ENCODE measurements around the gene HLA-DOA.

Gene HLA-DOA

DNA sequence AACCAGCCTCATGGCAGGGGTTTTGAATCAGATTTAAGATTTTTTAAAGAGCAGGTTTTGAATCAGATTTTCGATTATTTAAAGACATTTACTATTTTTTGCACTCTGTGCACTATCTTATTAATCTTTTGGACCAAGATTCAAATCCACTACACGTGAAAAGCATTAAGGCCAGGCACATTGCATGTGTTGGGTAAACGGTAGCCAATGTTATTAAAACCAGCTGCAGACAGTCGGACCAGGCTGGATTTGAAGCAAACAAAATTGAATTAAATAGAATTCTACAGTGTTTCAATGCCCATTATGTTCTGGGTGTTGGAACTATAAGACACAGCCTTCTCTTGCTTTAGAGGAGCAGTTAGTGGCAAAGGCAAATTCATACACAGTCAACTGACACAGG lies 7.7 kb downstream of the HLA-DOA start:
- no peaks in the 10 kb centered on the region for H3K79me2 ChIP-seq
- no peaks in the 10 kb centered on the region for H3K4me1 ChIP-seq
- H3K27ac ChIP-seq = no peak overlapping the region
- TF ChIP-seq, protein P1, sequence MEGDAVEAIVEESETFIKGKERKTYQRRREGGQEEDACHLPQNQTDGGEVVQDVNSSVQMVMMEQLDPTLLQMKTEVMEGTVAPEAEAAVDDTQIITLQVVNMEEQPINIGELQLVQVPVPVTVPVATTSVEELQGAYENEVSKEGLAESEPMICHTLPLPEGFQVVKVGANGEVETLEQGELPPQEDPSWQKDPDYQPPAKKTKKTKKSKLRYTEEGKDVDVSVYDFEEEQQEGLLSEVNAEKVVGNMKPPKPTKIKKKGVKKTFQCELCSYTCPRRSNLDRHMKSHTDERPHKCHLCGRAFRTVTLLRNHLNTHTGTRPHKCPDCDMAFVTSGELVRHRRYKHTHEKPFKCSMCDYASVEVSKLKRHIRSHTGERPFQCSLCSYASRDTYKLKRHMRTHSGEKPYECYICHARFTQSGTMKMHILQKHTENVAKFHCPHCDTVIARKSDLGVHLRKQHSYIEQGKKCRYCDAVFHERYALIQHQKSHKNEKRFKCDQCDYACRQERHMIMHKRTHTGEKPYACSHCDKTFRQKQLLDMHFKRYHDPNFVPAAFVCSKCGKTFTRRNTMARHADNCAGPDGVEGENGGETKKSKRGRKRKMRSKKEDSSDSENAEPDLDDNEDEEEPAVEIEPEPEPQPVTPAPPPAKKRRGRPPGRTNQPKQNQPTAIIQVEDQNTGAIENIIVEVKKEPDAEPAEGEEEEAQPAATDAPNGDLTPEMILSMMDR (IDR thresholded peaks at IDR 0.05) = no peak
- H3K36me3 ChIP-seq (ENCODE audit: control insufficient read depth, insufficient read depth, low read length) = no peaks in the 10 kb centered on the region
- H3K9me3 ChIP-seq (ENCODE audit: control insufficient read depth, low read length) = no peaks in the 10 kb centered on the region
- no peak overlapping the region for H2AFZ ChIP-seq
- no peak overlapping the region for H3K4me3 ChIP-seq (ENCODE audit: low read depth, low read length)
- no peaks in the 10 kb centered on the region for H3K27me3 ChIP-seq (ENCODE audit: control insufficient read depth, insufficient read depth, low read length)
- H3K4me2 ChIP-seq (ENCODE audit: low read length) = no peak overlapping the region
- H3K9ac ChIP-seq = no peak overlapping the region

DNA sequence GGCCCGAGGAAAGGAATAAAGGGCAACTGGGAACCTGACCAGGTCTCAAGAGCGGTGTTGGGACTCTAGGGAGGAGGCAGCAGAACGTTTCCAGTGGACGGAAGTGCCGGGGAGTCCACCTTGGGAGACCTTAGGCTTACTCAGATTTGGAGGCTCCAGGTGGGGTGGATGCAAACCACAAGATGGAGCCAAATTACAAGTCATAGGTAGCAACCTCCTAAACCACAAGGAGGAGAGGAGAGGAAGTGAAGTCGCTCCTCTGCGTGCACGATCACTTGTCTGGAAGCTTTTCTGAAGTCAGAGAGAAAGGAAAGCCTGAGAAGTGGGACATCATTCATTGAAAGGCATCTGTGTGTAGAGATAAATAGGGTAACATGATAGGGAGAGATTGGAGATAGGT lies 9.3 kb downstream of the HLA-DOA start:
- Histone ChIP-seq H3K4me2 (ENCODE audit: low read length) (no peak overlapping the region), H3K27ac (no peak overlapping the region), H2AFZ (no peak overlapping the region), H3K27me3 (ENCODE audit: control insufficient read depth, insufficient read depth, low read length) (no peaks in the 10 kb centered on the region), H3K9me3 (ENCODE audit: control insufficient read depth, low read length) (no peaks in the 10 kb centered on the region), H3K9ac (no peak overlapping the region), H3K4me1 (no peaks in the 10 kb centered on the region), H3K4me3 (ENCODE audit: low read depth, low read length) (no peak overlapping the region), H3K79me2 (no peaks in the 10 kb centered on the region), H3K36me3 (ENCODE audit: control insufficient read depth, insufficient read depth, low read length) (no peaks in the 10 kb centered on the region)
- TF ChIP-seq, protein P1 (IDR thresholded peaks at IDR 0.05) = peak; percentile 9

DNA sequence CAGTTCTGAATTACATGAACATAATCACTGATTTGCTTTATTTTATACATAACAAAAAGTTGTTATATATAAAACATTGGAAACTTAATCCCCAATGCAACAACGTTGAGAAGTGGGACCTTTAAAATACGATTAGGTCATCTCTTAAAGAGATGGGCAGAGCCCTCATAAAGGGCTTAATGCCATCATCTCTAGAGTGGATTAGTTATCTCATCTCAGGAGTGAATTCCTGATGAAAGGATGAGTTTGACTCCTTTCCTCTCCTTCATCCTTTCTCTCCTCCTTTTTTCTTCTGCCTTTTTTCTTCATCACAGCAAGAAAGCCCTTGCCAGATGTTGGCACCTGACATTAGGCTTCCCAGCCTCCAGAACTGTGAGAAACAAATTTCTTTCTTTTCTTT lies 13.9 kb downstream of the HLA-DOA start:
- Histone ChIP-seq H2AFZ (no peak overlapping the region), H3K79me2 (no peaks in the 10 kb centered on the region), H3K4me1 (no peaks in the 10 kb centered on the region), H3K27me3 (ENCODE audit: control insufficient read depth, insufficient read depth, low read length) (no peaks in the 10 kb centered on the region), H3K27ac (no peak overlapping the region), H3K4me3 (ENCODE audit: low read depth, low read length) (no peak overlapping the region), H3K9me3 (ENCODE audit: control insufficient read depth, low read length) (no peaks in the 10 kb centered on the region), H3K4me2 (ENCODE audit: low read length) (no peak overlapping the region), H3K9ac (no peak overlapping the region), H3K36me3 (ENCODE audit: control insufficient read depth, insufficient read depth, low read length) (no peaks in the 10 kb centered on the region)
- TF ChIP-seq, protein P1 (IDR thresholded peaks at IDR 0.05) = no peak

DNA sequence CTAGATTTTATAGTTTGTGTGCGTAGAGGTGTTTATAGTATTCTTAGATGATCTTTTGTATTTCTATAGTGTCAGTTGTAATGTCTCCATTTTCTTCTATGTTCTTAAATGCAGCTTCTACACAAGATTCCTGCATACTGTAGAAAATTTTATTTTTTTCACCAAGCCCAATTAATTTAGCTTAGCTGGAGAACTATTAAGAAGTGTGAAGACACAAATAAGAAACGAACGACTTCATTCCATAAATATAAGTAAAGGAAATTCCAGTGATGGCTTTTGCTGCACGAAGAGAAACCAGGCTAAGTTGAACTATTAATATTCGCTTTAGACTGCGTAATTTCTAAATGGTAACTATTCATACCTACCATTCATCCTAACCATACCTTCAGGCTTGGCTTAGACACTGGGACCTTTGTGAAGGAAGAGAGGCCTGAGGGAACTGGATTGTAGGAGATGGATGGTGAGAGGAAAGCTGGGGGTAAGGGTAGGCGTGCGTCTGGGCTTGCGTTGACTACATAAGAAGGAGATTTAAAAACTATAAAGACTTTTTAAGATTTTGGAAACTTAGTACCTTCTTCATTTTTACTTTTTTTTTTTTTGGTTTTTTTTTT lies 15.9 kb downstream of the HLA-DOA start:
- TF ChIP-seq, protein P1 (IDR thresholded peaks at IDR 0.05) = no peak
- no peaks in the 10 kb centered on the region for H3K27me3 ChIP-seq (ENCODE audit: control insufficient read depth, insufficient read depth, low read length)
- H3K9me3 ChIP-seq (ENCODE audit: control insufficient read depth, low read length) = no peaks in the 10 kb centered on the region
- no peak overlapping the region for H3K4me2 ChIP-seq (ENCODE audit: low read length)
- no peak overlapping the region for H2AFZ ChIP-seq
- no peaks in the 10 kb centered on the region for H3K36me3 ChIP-seq (ENCODE audit: control insufficient read depth, insufficient read depth, low read length)
- no peak overlapping the region for H3K4me3 ChIP-seq (ENCODE audit: low read depth, low read length)
- no peak overlapping the region for H3K9ac ChIP-seq
- no peaks in the 10 kb centered on the region for H3K4me1 ChIP-seq
- no peaks in the 10 kb centered on the region for H3K79me2 ChIP-seq
- H3K27ac ChIP-seq = no peak overlapping the region

DNA sequence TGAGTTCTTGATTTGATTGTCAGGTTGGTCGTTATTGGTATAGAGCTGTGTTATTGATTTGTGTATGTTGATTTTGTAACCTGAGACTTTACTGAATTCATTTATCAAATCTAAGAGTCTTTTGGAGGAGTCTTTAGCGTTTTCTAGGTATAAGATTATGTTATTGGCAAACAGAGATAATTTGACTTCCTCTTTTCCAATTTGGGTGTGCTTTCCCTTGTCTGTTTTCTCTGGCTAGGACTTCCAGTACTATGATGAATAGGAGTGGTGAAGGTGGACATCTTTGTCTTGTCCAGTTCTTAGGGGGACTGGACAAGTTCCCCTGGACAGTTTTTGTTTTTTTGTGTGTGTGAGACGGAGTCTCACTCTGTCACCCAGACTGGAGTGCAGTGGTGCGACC lies 17.4 kb downstream of the HLA-DOA start:
- H3K4me3 ChIP-seq (ENCODE audit: low read depth, low read length) = no peak overlapping the region
- H3K27me3 ChIP-seq (ENCODE audit: control insufficient read depth, insufficient read depth, low read length) = no peaks in the 10 kb centered on the region
- no peak overlapping the region for H3K9ac ChIP-seq
- H3K27ac ChIP-seq = no peak overlapping the region
- H3K4me1 ChIP-seq = no peaks in the 10 kb centered on the region
- H3K4me2 ChIP-seq (ENCODE audit: low read length) = no peak overlapping the region
- H2AFZ ChIP-seq = no peak overlapping the region
- H3K36me3 ChIP-seq (ENCODE audit: control insufficient read depth, insufficient read depth, low read length) = no peaks in the 10 kb centered on the region
- no peaks in the 10 kb centered on the region for H3K9me3 ChIP-seq (ENCODE audit: control insufficient read depth, low read length)
- no peaks in the 10 kb centered on the region for H3K79me2 ChIP-seq
- TF ChIP-seq, protein P1 (IDR thresholded peaks at IDR 0.05) = no peak

Data from parathyroid adenoma (tissue), 2 donors.